SK-N-SH (cell line): Measurements from ENCODE around the gene GFPT1. TPM values are rescaled to one million over a fixed set of nuclear protein-coding genes. Genes with fewer than 3 reads are reported as not detected.

Experiments
- CTCF ChIA-PET: fragments of 300-600, 350-600 bp; formaldehyde crosslinking; extraction: SDS; loops from one replicate; lab custom pipeline; 2021; lab: Yijun Ruan, JAX
- POLR2A ChIA-PET: fragments of 350-600 bp; sonication (Branson Sonifier 250); formaldehyde crosslinking; extraction: SDS; loops from one replicate; lab custom pipeline; 2020; ENCODE audit warnings: antibody characterized with exemption, inconsistent platforms; lab: Yijun Ruan, JAX
- DNase-seq: peaks from one replicate; pipeline ENCODE4 v3.0.0; 2012
- H2AFZ ChIP-seq: fragments of 200-600 bp; sonication (generic); 2 replicates; pipeline ENCODE4 v1.8.1; 2016; ENCODE audit warnings: antibody characterized with exemption, mild to moderate bottlenecking, low read depth
- H3F3A ChIP-seq: fragments of 200-600 bp; sonication (generic); replicated peaks from 2 replicates; pipeline ENCODE3; 2016; ENCODE audit warnings: antibody characterized with exemption, mild to moderate bottlenecking; ENCODE audit not compliant: insufficient read depth
- H3K27ac ChIP-seq, 2 experiments: fragments of 200-500 bp in 1 of 2; fragments of 200-600 bp in 1 of 2; sonication (Bioruptor generic) in 1 of 2; sonication (generic), shearing (Covaris generic) in 1 of 2; 2 replicates each; pipeline versions ENCODE4 v1.5.1 to v1.6.1; 2014 to 2016; ENCODE audit warnings: low read depth in 2 of 2, inconsistent platforms in 1 of 2, low read length in 1 of 2, mild to moderate bottlenecking in 1 of 2, mixed read lengths in 1 of 2
- H3K27me3 ChIP-seq: fragments of 200-600 bp; sonication (generic), shearing (Covaris generic); 2 replicates; pipeline ENCODE4 v1.6.1; 2016; ENCODE audit warnings: mixed run types; ENCODE audit not compliant: insufficient read depth
- H3K36me3 ChIP-seq, 2 experiments: fragments of 200-500 bp in 1 of 2; fragments of 200-600 bp in 1 of 2; sonication (Bioruptor generic) in 1 of 2; sonication (generic) in 1 of 2; replicated peaks in 1 of 2; 2 replicates each; pipeline versions ENCODE3 to v1.5.1; 2014 to 2016; ENCODE audit warnings: low read length in 1 of 2, mild to moderate bottlenecking in 1 of 2; ENCODE audit not compliant: insufficient read depth in 2 of 2, control insufficient read depth in 1 of 2
- H3K4me1 ChIP-seq, 2 experiments: fragments of 200-500 bp in 1 of 2; fragments of 200-600 bp in 1 of 2; sonication (Bioruptor generic) in 1 of 2; sonication (generic), shearing (Covaris generic) in 1 of 2; 2 replicates each; pipeline versions ENCODE4 v1.5.1 to v1.6.1; 2014 to 2016; ENCODE audit warnings: low read depth in 1 of 2, low read length in 1 of 2, mixed run types in 1 of 2; ENCODE audit not compliant: insufficient read depth in 2 of 2, control insufficient read depth in 1 of 2
- H3K4me2 ChIP-seq: fragments of 200-600 bp; sonication (generic), shearing (Covaris generic); 2 replicates; pipeline ENCODE4 v1.6.1; 2017; ENCODE audit warnings: mixed run types
- H3K4me3 ChIP-seq, 2 experiments: fragments of 200-500 bp in 1 of 2; fragments of 200-600 bp in 1 of 2; sonication (Bioruptor generic) in 1 of 2; sonication (generic), shearing (Covaris generic) in 1 of 2; 2 replicates each; pipeline versions ENCODE4 v1.5.1 to v1.8.1; 2014 to 2016; ENCODE audit warnings: low read depth in 2 of 2, inconsistent platforms in 1 of 2, low read length in 1 of 2, mild to moderate bottlenecking in 1 of 2, mixed read lengths in 1 of 2, moderate library complexity in 1 of 2
- H3K79me2 ChIP-seq: fragments of 200-600 bp; sonication (generic); 2 replicates; pipeline ENCODE4 v1.8.1; 2017; ENCODE audit warnings: mild to moderate bottlenecking; ENCODE audit not compliant: insufficient read depth
- H3K9ac ChIP-seq: fragments of 200-600 bp; sonication (generic); 2 replicates; pipeline ENCODE4 v1.6.1; 2017; ENCODE audit warnings: mixed run types
- H3K9me2 ChIP-seq: fragments of 200-600 bp; sonication (generic); 2 replicates; pipeline ENCODE4 v1.6.1; 2017; ENCODE audit warnings: mixed run types
- H3K9me3 ChIP-seq: fragments of 200-600 bp; sonication (generic); 2 replicates; pipeline ENCODE4 v1.6.1; 2017; ENCODE audit warnings: mixed run types, mild to moderate bottlenecking, moderate library complexity
- H4K20me1 ChIP-seq: fragments of 200-600 bp; sonication (generic); 2 replicates; pipeline ENCODE4 v1.6.1; 2017; ENCODE audit warnings: mild to moderate bottlenecking, mixed run types; ENCODE audit not compliant: insufficient read depth
- ELF1 ChIP-seq: IDR thresholded peaks from 2 replicates; pipeline ENCODE4 v1.4.0; 2012
- EZH2phosphoT487 ChIP-seq: fragments of 200-600 bp; sonication (generic); IDR thresholded peaks from 2 replicates; pipeline ENCODE4 v1.6.1; 2017; ENCODE audit warnings: low read depth, mixed run types, mild to moderate bottlenecking, antibody characterized with exemption, moderate library complexity, borderline replicate concordance
- FOSL2 ChIP-seq: IDR thresholded peaks from 2 replicates; pipeline ENCODE4 v1.4.0; 2012; ENCODE audit warnings: low read depth, mild to moderate bottlenecking, moderate library complexity, borderline replicate concordance
- FOXM1 ChIP-seq: IDR thresholded peaks from 2 replicates; pipeline ENCODE4 v1.4.0; 2012; ENCODE audit warnings: low read depth, mild to moderate bottlenecking
- GABPA ChIP-seq: IDR thresholded peaks from 2 replicates; pipeline ENCODE4 v1.4.0; 2012; ENCODE audit warnings: low read depth, mild to moderate bottlenecking
- GATA2 ChIP-seq: sonication (generic); formaldehyde crosslinking; IDR thresholded peaks from 2 replicates; pipeline ENCODE4 v1.5.0; 2020; ENCODE audit warnings: mild to moderate bottlenecking, missing genetic modification reagents
- IRF3 ChIP-seq: fragments of 150-350 bp; IDR thresholded peaks from 2 replicates; pipeline ENCODE4 v1.6.1; 2016; ENCODE audit warnings: mild to moderate bottlenecking, low read depth, low read length
- MEF2A ChIP-seq: IDR thresholded peaks from 2 replicates; pipeline ENCODE4 v1.4.0; 2012; ENCODE audit warnings: low read depth, borderline replicate concordance
- NFIC ChIP-seq: IDR thresholded peaks from 2 replicates; pipeline ENCODE4 v1.4.0; 2012; ENCODE audit warnings: borderline replicate concordance
- PBX3 ChIP-seq: IDR thresholded peaks from 2 replicates; pipeline ENCODE4; 2012
- RFX5 ChIP-seq: IDR thresholded peaks from 2 replicates; pipeline ENCODE4 v1.6.1; 2012; ENCODE audit warnings: mild to moderate bottlenecking, improper control_type of control experiment, low read length
- RXRA ChIP-seq: IDR thresholded peaks from 2 replicates; pipeline ENCODE4 v1.4.0; 2012; ENCODE audit warnings: low read depth, mild to moderate bottlenecking, borderline replicate concordance
- SMC3 ChIP-seq: IDR thresholded peaks from 2 replicates; pipeline ENCODE4 v1.6.1; 2012; ENCODE audit warnings: low read depth, low read length, improper control_type of control experiment
- TAF1 ChIP-seq: IDR thresholded peaks from 2 replicates; pipeline ENCODE4 v1.6.1; 2012; ENCODE audit warnings: low read depth, mild to moderate bottlenecking, low read length, moderate library complexity, borderline replicate concordance
- TEAD4 ChIP-seq: IDR thresholded peaks from 2 replicates; pipeline ENCODE4 v1.4.0; 2012; ENCODE audit warnings: mild to moderate bottlenecking, borderline replicate concordance; ENCODE audit not compliant: insufficient read depth
- ZBTB33 ChIP-seq: IDR thresholded peaks from 2 replicates; pipeline ENCODE4 v1.4.0; 2012; ENCODE audit warnings: low read depth, borderline replicate concordance
- WGBS: methylation state at CpG from one replicate; pipeline ENCODE4 v1.1.6; 2017; ENCODE audit warnings: low lambda C conversion rate; 5-methylcytosine and 5-hydroxymethylcytosine counted together
- polyA plus RNA-seq, 3 experiments: library from polyadenylated mRNA; depleted of rRNA; stranded (reverse); fragments of >200 nt; gene quantifications; 2 replicates each; pipeline ENCODE4 v1.2.3, GENCODE V29; 2012
- TF ChIP-seq, protein P1 (sequence below): fragments of 150-350 bp; IDR thresholded peaks from 2 replicates; pipeline ENCODE4 v1.6.1; 2017; ENCODE audit warnings: antibody characterized with exemption, low read length, low read depth, borderline replicate concordance

The GFPT1 gene
- polyA plus RNA-seq, 1 of the 3 experiments (the other 2 are of a cell fraction) = 6.0 TPM

DNA sequence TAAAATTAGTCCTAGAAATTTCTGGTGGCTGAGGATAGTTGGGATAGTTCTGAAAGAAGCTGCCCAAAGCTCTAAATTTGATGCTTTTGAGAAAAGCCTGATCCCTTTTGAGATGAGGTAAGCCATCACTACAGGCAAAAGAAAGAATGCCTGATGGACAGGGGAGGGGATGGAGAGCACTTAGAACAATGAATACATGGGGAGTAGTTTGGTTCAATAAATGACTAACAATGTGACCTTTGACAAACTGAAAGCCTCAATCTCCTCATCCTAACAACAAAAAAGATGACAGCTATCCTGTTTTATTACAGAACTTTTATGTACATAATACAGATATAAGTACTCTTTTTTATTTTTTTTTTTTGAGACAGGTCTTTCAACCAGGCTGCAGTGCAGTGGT lies 42.7 kb downstream of the GFPT1 start (continued):
- no peak for TF ChIP-seq ZBTB33
- TF ChIP-seq, protein P1, sequence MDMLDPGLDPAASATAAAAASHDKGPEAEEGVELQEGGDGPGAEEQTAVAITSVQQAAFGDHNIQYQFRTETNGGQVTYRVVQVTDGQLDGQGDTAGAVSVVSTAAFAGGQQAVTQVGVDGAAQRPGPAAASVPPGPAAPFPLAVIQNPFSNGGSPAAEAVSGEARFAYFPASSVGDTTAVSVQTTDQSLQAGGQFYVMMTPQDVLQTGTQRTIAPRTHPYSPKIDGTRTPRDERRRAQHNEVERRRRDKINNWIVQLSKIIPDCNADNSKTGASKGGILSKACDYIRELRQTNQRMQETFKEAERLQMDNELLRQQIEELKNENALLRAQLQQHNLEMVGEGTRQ = no peak
- no peak for TF ChIP-seq IRF3
- no peak for TF ChIP-seq TAF1
- TF ChIP-seq PBX3 = no peak
- no peak for TF ChIP-seq FOSL2
- TF ChIP-seq RFX5 = no peak
- TF ChIP-seq EZH2phosphoT487 = no peak
- no peak for TF ChIP-seq GABPA
- TF ChIP-seq GATA2 = no peak

GRCh38 chr2:69340101-69340775 lies 46.8 kb downstream of the GFPT1 start:
- TF ChIP-seq ZBTB33 (no peak), FOXM1 (no peak), SMC3 (no peak), NFIC (no peak), IRF3 (no peak), RXRA (no peak), MEF2A (no peak), GATA2 (no peak), TEAD4 (no peak), ELF1 (no peak)
- Histone ChIP-seq H3K9me3 (no peaks in the 10 kb centered on the region), H3K36me3 (peaks cover 43 to 95% of the 10 kb centered on the region in 2 experiments), H3K9ac (0 out of 2 replicates have a peak overlapping the region, but pooled peaks have one; percentile 19), H4K20me1 (no peaks in the 10 kb centered on the region), H2AFZ (no peak overlapping the region), H3K27ac (peak overlapping the region in 1 of 2 experiments; percentile 45; a peak in 2 of 4 replicates), H3F3A (peaks cover 19% of the 10 kb centered on the region), H3K79me2 (no peaks in the 10 kb centered on the region; the same call in 1 of the 2 replicates), H3K27me3 (no peaks in the 10 kb centered on the region), H3K4me1 (0 out of 4 replicates have a peak, but pooled peaks cover 0 to 8% of the 10 kb centered on the region in 2 experiments), H3K4me2 (no peak overlapping the region), H3K4me3 (no peak overlapping the region), H3K9me2 (no peaks in the 10 kb centered on the region)
- POLR2A ChIA-PET = no interaction called here
- WGBS = 40% methylated on average over 3 of the region's 3 CpGs
- CTCF ChIA-PET = interaction anchor here (0.8 kb wide), 1 partner anchor 397 kb away, joined by 3 read pairs; no protein-coding TSS in a partner anchor
- DNase-seq = no peak
